HepG2 (cell line): ENCODE measurements around the gene PRSS27. TPM values are rescaled to one million over a fixed set of nuclear protein-coding genes. Genes with fewer than 3 reads are reported as not detected.
A peak's percentile ranks its signal among the peaks of the same experiment; 100 is the strongest.

ENCODE experiments used
- ARHGAP35 ChIP-seq: sonication (generic); formaldehyde crosslinking; IDR thresholded peaks from 2 replicates; pipeline ENCODE4 v1.9.0; 2022; ENCODE audit warnings: mild to moderate bottlenecking, inconsistent platforms, moderate library complexity, missing genetic modification reagents, borderline replicate concordance
- CREM ChIP-seq, 2 experiments: sonication (generic) in 1 of 2; formaldehyde crosslinking in 1 of 2; IDR thresholded peaks; 2 replicates each; pipeline versions ENCODE4 v1.4.0 to v1.6.1; 2016 to 2020; ENCODE audit warnings: antibody characterized with exemption in 1 of 2, mild to moderate bottlenecking in 1 of 2, missing genetic modification reagents in 1 of 2
- HES4 ChIP-seq: sonication (generic); formaldehyde crosslinking; IDR thresholded peaks from 2 replicates; pipeline ENCODE4 v1.9.0; 2021; ENCODE audit warnings: mild to moderate bottlenecking, missing genetic modification reagents, borderline replicate concordance
- HMG20A ChIP-seq: IDR thresholded peaks from 2 replicates; pipeline ENCODE4 v1.6.1; 2016; ENCODE audit warnings: borderline replicate concordance
- HNRNPUL1 ChIP-seq: fragments of 200-400 bp; formaldehyde crosslinking; IDR thresholded peaks from 2 replicates; pipeline ENCODE4 v1.6.1; 2017; ENCODE audit warnings: low read depth, mild to moderate bottlenecking, low read length, moderate library complexity
- KLF11 ChIP-seq: IDR thresholded peaks from 2 replicates; pipeline ENCODE4 v1.6.1; 2016; ENCODE audit warnings: missing compliant biosample characterization
- MEF2D ChIP-seq: sonication (generic); formaldehyde crosslinking; IDR thresholded peaks from 2 replicates; pipeline ENCODE4 v1.5.1; 2020; ENCODE audit warnings: mild to moderate bottlenecking, missing genetic modification reagents
- NFE2L1 ChIP-seq: sonication (generic); formaldehyde crosslinking; IDR thresholded peaks from 2 replicates; pipeline ENCODE4 v1.4.0; 2020; ENCODE audit warnings: missing genetic modification reagents, mild to moderate bottlenecking, borderline replicate concordance
- RFXAP ChIP-seq: sonication (generic); formaldehyde crosslinking; IDR thresholded peaks from 2 replicates; pipeline ENCODE4 v1.4.0; 2020; ENCODE audit warnings: missing genetic modification reagents, borderline replicate concordance
- SATB2 ChIP-seq: sonication (generic); formaldehyde crosslinking; IDR thresholded peaks from 2 replicates; pipeline ENCODE4 v1.5.0; 2020; ENCODE audit warnings: missing genetic modification reagents
- TBX3 ChIP-seq: fragments of 450-650 bp; IDR thresholded peaks from 2 replicates; pipeline ENCODE4 v1.6.1; 2017; ENCODE audit warnings: antibody characterized with exemption, mild to moderate bottlenecking, inconsistent platforms, borderline replicate concordance
- THAP11 ChIP-seq: IDR thresholded peaks from 2 replicates; pipeline ENCODE4 v1.6.1; 2016; ENCODE audit warnings: missing biosample characterization, missing genetic modification reagents
- TRIM24 ChIP-seq: sonication (generic); formaldehyde crosslinking; IDR thresholded peaks from 2 replicates; pipeline ENCODE4 v1.8.0; 2022; ENCODE audit warnings: mild to moderate bottlenecking, missing genetic modification reagents
- ZBTB21 ChIP-seq: sonication (generic); formaldehyde crosslinking; IDR thresholded peaks from 2 replicates; pipeline ENCODE4 v1.4.0; 2020; ENCODE audit warnings: missing genetic modification reagents
- ZFP36 ChIP-seq: fragments of 150-350 bp; IDR thresholded peaks from 2 replicates; pipeline ENCODE4 v1.6.1; 2018; ENCODE audit warnings: borderline replicate concordance, low read length, low read depth; ENCODE audit not compliant: partially characterized antibody
- ZNF180 ChIP-seq: sonication (generic); formaldehyde crosslinking; IDR thresholded peaks from 2 replicates; pipeline ENCODE4 v1.4.0; 2020; ENCODE audit warnings: low read depth, missing genetic modification reagents, borderline replicate concordance
- ZNF205 ChIP-seq: IDR thresholded peaks from 2 replicates; pipeline ENCODE4 v1.6.1; 2018; ENCODE audit warnings: missing biosample characterization, missing genetic modification reagents
- ZNF207 ChIP-seq: fragments of 450-650 bp; IDR thresholded peaks from 2 replicates; pipeline ENCODE4 v1.6.1; 2016; ENCODE audit warnings: antibody characterized with exemption, borderline replicate concordance
- ZNF343 ChIP-seq: sonication (generic); formaldehyde crosslinking; IDR thresholded peaks from 2 replicates; pipeline ENCODE4 v1.4.0; 2020; ENCODE audit warnings: mild to moderate bottlenecking, missing genetic modification reagents
- ZNF430 ChIP-seq: sonication (generic); formaldehyde crosslinking; IDR thresholded peaks from 2 replicates; pipeline ENCODE4 v1.9.0; 2021; ENCODE audit warnings: mild to moderate bottlenecking, missing genetic modification reagents
- ZNF562 ChIP-seq: sonication (generic); formaldehyde crosslinking; IDR thresholded peaks from 2 replicates; pipeline ENCODE4 v1.8.0; 2022; ENCODE audit warnings: missing genetic modification reagents, borderline replicate concordance
- ZNF629 ChIP-seq: sonication (generic); formaldehyde crosslinking; conservative IDR thresholded peaks from 2 replicates; pipeline ENCODE4 v1.5.0; 2020; ENCODE audit warnings: missing genetic modification reagents
- ZNF644 ChIP-seq: IDR thresholded peaks from 2 replicates; pipeline ENCODE4 v1.6.1; 2016; ENCODE audit warnings: low read depth
- ZNF672 ChIP-seq: sonication (generic); formaldehyde crosslinking; IDR thresholded peaks from 2 replicates; pipeline ENCODE4 v1.8.1; 2022; ENCODE audit warnings: missing genetic modification reagents
- polyA plus RNA-seq, 8 experiments: library from polyadenylated mRNA; depleted of rRNA in 3 of 8; stranded (reverse) in 7 of 8; unstranded in 1 of 8; fragments of >200 nt; fragmentation: Illumina TruSeq in 4 of 8; extraction: Trizol in 4 of 8; gene quantifications; 2 replicates each; pipeline versions ENCODE4 v1.2.1 to v1.2.3, GENCODE V29; 2011 to 2016; ENCODE audit warnings: low read depth in 4 of 8, missing spikeins in 1 of 8, mixed read lengths in 1 of 8; ENCODE audit not compliant: insufficient read depth in 1 of 8
- total RNA-seq, 5 experiments: library from RNA; depleted of rRNA; stranded (reverse); fragments of >200 nt; fragmentation: Illumina TruSeq; extraction: Trizol; gene quantifications; 2 replicates each; pipeline ENCODE4 v1.2.3, GENCODE V29; 2016; ENCODE audit warnings: low read depth in 1 of 5
- TF ChIP-seq, protein P1 (sequence below): sonication (generic); formaldehyde crosslinking; IDR thresholded peaks from 2 replicates; pipeline ENCODE4 v1.5.0; 2020; ENCODE audit warnings: mild to moderate bottlenecking, missing genetic modification reagents, moderate library complexity
- TF ChIP-seq, protein P2 (sequence below): sonication (generic); formaldehyde crosslinking; IDR thresholded peaks from 2 replicates; pipeline ENCODE4 v1.4.0; 2020; ENCODE audit warnings: missing genetic modification reagents
- TF ChIP-seq, protein P3 (sequence below): sonication (generic); formaldehyde crosslinking; IDR thresholded peaks from 2 replicates; pipeline ENCODE4 v1.4.0; 2020; ENCODE audit warnings: mild to moderate bottlenecking, missing genetic modification reagents

PRSS27 gene
- total and polyA plus RNA-seq, 2 of the 13 experiments (the other 11 are each of a cell fraction or from before 2014, with no cell fraction given), result 0.20 to 0.73 TPM

DNA sequence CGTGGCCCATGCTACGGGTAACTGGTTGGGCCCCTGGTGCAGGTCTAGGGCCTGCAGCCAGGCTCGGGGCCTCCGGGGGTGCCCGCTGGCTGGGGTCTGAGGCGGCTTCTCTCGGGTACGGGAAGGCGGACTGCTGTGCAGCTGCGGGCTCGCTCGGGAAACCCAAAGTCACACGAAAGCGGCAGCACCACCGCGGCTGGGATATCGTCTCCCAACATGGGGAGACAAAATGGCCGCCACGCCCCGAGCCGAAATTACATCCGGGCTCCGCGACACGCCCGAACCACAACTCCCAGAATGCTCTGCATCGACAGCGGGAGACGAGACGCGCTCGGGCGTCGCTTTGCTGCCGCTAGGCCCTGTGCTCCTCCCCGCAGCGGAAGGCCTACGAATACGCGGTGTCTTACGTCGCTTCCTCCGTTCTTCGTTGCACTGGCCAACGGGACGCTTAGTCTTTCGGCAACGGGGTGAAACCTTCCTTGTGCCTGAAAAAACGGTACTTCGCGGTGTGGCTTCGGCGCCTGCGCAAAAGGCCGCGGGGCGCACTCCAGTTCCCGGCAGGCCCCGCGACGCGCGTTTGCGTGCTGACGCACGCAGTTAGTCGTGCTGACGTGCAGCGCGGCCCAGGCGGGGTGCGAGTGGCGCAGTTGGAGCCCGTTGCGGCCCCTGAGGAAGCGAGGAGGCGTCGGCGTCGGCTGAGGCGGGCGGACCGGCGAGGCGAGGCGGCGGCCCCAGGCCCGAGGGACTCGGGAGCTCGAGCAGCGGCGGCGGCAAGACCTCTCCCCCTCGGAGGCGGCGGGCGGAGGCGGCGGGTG lies 32.2 kb upstream of the PRSS27 start, which contains the start of gene SRRM2 (continued):
- TF ChIP-seq, protein P1, sequence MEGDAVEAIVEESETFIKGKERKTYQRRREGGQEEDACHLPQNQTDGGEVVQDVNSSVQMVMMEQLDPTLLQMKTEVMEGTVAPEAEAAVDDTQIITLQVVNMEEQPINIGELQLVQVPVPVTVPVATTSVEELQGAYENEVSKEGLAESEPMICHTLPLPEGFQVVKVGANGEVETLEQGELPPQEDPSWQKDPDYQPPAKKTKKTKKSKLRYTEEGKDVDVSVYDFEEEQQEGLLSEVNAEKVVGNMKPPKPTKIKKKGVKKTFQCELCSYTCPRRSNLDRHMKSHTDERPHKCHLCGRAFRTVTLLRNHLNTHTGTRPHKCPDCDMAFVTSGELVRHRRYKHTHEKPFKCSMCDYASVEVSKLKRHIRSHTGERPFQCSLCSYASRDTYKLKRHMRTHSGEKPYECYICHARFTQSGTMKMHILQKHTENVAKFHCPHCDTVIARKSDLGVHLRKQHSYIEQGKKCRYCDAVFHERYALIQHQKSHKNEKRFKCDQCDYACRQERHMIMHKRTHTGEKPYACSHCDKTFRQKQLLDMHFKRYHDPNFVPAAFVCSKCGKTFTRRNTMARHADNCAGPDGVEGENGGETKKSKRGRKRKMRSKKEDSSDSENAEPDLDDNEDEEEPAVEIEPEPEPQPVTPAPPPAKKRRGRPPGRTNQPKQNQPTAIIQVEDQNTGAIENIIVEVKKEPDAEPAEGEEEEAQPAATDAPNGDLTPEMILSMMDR (CRISPR knock-in tag), result peak; percentile 17; the same call in 1 of the 2 replicates
- no peak for TF ChIP-seq ZNF180
- TF ChIP-seq ZFP36, result no peak
- TF ChIP-seq ZBTB21, result peak; percentile 13
- peak; percentile 0; the same call in 1 of the 2 replicates for TF ChIP-seq HES4 (CRISPR knock-in tag)
- no peak for TF ChIP-seq HNRNPUL1
- no peak for TF ChIP-seq ZNF207
- 0 out of 2 replicates have a peak, but pooled peaks have one; percentile 7 for TF ChIP-seq ZNF644 (CRISPR knock-in tag)
- TF ChIP-seq THAP11 (CRISPR knock-in tag), result peak; percentile 99
- no peak; the same call in none of the 2 replicates for TF ChIP-seq SATB2 (CRISPR knock-in tag)
- TF ChIP-seq ZNF430 (CRISPR knock-in tag), result peak; percentile 66; the same call in 1 of the 2 replicates
- TF ChIP-seq ARHGAP35, result no peak; the same call in 1 of the 2 replicates
- TF ChIP-seq TRIM24 (CRISPR knock-in tag), result no peak
- no peak for TF ChIP-seq NFE2L1
- TF ChIP-seq, protein P2, sequence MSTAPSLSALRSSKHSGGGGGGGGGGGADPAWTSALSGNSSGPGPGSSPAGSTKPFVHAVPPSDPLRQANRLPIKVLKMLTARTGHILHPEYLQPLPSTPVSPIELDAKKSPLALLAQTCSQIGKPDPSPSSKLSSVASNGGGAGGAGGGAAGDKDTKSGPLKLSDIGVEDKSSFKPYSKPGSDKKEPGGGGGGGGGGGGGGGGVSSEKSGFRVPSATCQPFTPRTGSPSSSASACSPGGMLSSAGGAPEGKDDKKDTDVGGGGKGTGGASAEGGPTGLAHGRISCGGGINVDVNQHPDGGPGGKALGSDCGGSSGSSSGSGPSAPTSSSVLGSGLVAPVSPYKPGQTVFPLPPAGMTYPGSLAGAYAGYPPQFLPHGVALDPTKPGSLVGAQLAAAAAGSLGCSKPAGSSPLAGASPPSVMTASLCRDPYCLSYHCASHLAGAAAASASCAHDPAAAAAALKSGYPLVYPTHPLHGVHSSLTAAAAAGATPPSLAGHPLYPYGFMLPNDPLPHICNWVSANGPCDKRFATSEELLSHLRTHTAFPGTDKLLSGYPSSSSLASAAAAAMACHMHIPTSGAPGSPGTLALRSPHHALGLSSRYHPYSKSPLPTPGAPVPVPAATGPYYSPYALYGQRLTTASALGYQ, result peak; percentile 86; the same call in 1 of the 2 replicates
- no peak for TF ChIP-seq HMG20A (CRISPR knock-in tag)
- TF ChIP-seq MEF2D, result peak; percentile 92
- no peak for TF ChIP-seq ZNF205 (CRISPR knock-in tag)
- peak; percentile 45; the same call in 1 of the 2 replicates for TF ChIP-seq ZNF343 (CRISPR knock-in tag)
- TF ChIP-seq, protein P3, sequence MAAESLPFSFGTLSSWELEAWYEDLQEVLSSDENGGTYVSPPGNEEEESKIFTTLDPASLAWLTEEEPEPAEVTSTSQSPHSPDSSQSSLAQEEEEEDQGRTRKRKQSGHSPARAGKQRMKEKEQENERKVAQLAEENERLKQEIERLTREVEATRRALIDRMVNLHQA (CRISPR knock-in tag), result no peak
- 0 out of 2 replicates have a peak, but pooled peaks have one; percentile 29 for TF ChIP-seq TBX3
- TF ChIP-seq RFXAP (CRISPR knock-in tag), result 0 out of 2 replicates have a peak, but pooled peaks have one; percentile 58
- peak; percentile 97 for TF ChIP-seq CREM (IDR thresholded peaks at IDR 0.05)
- TF ChIP-seq CREM (CRISPR knock-in tag; IDR thresholded peaks at IDR 0.05), result 0 out of 2 replicates have a peak, but pooled peaks have one; percentile 50
- TF ChIP-seq ZNF672 (CRISPR knock-in tag), result peak; percentile 48; the same call in 1 of the 2 replicates
- 0 out of 2 replicates have a peak, but pooled peaks have one; percentile 55 for TF ChIP-seq KLF11 (CRISPR knock-in tag)
- no peak; the same call in 1 of the 2 replicates for TF ChIP-seq ZNF562 (CRISPR knock-in tag)
- no peak for TF ChIP-seq ZNF629 (CRISPR knock-in tag)
